Measurements from ENCODE around the gene HOXC6.

- TF ChIP-seq POLR2A (IDR thresholded peaks at IDR 0.05; ENCODE audit: low read depth) (no peak), EP300 (IDR thresholded peaks at IDR 0.05) (no peak)
These were observed 11.9 kb downstream of the HOXC6 start for GRCh38 chr12:54040148-54040494.

All from esophagus muscularis mucosa (tissue), 2 donors.